Mesodermal cell (in vitro differentiated cells): ENCODE measurements around the gene CD180.
"Not testable (repeated sequence)": the region's sequence is repeated elsewhere in the genome, so short reads cannot be mapped to it uniquely, and the experiment has no call there.

Experiments
- H3K27ac ChIP-seq: 2 replicates; pipeline ENCODE4 v1.7.0; 2013; ENCODE audit warnings: mild to moderate bottlenecking, low read depth, low read length, moderate library complexity; ENCODE audit not compliant: severe bottlenecking
- H3K36me3 ChIP-seq: 2 replicates; pipeline ENCODE4 v1.7.1; 2013; ENCODE audit warnings: mild to moderate bottlenecking, low read length, moderate library complexity; ENCODE audit not compliant: control insufficient read depth, insufficient read depth
- H3K4me1 ChIP-seq: one replicate; pipeline ENCODE4 v1.7.1; 2013; ENCODE audit warnings: mild to moderate bottlenecking, low read length; ENCODE audit not compliant: insufficient read depth, control insufficient read depth, poor library complexity, severe bottlenecking
- H3K4me3 ChIP-seq: 2 replicates; pipeline ENCODE4 v1.7.0; 2013; ENCODE audit warnings: low read length, control low read depth, mild to moderate bottlenecking; ENCODE audit not compliant: insufficient read depth, poor library complexity, severe bottlenecking; ENCODE audit errors: extremely low read depth
- H3K9me3 ChIP-seq: 2 replicates; pipeline ENCODE4 v1.7.1; 2013; ENCODE audit warnings: mild to moderate bottlenecking, low read length, moderate library complexity; ENCODE audit not compliant: control insufficient read depth
- WGBS, 2 experiments: methylation state at CpG; one replicate each; pipeline ENCODE4 v1.1.5; 2013; ENCODE audit warnings: missing lambda C conversion rate in 2 of 2; ENCODE audit not compliant: insufficient coverage in 2 of 2; 5-methylcytosine and 5-hydroxymethylcytosine counted together

Gene CD180

DNA sequence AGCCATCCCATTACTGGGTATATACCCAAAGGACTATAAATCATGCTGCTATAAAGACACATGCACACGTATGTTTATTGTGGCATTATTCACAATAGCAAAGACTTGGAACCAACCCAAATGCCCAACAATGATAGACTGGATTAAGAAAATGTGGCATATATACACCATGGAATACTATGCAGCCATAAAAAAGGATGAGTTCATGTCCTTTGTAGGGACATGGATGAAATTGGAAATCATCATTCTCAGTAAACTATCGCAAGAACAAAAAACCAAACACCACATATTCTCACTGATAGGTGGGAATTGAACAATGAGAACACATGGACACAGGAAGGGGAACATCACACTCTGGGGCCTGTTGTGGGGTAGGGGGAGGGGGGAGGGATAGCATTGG lies 23.2 kb downstream of the CD180 start:
- H3K4me1 ChIP-seq, H3K27ac ChIP-seq, H3K4me3 ChIP-seq, H3K9me3 ChIP-seq, H3K36me3 ChIP-seq: not testable (repeated sequence)
- no CpG with 5 or more reads among the region's 2 CpGs for WGBS, 2 experiments

DNA sequence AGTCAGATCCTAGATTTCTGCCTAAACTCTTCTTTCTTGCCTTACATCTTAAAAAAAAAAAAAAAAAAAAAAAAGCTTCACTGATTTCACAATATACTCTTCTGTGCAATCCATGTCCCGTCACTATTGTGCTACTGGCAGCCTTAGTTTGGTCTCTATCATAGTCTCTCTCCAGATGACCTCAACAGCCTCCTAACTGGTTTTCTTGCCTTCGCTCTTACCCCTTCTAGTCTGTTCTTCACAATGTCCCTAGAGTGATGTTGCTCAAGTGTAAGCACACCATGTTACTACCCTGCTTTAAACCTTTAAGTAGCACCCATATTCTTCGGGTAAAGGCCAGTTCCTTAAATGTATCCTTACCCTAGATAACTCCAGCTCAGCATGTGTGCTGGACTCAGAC lies 25.8 kb downstream of the CD180 start:
- Histone ChIP-seq H3K4me3 (no peak overlapping the region), H3K9me3 (no peaks in the 10 kb centered on the region), H3K36me3 (peaks cover 17% of the 10 kb centered on the region), H3K4me1 (peaks cover 3% of the 10 kb centered on the region), H3K27ac (no peak overlapping the region)
- WGBS, 2 experiments, result 93 to 100% methylated on average over 1 to 3 of the region's 3 CpGs

DNA sequence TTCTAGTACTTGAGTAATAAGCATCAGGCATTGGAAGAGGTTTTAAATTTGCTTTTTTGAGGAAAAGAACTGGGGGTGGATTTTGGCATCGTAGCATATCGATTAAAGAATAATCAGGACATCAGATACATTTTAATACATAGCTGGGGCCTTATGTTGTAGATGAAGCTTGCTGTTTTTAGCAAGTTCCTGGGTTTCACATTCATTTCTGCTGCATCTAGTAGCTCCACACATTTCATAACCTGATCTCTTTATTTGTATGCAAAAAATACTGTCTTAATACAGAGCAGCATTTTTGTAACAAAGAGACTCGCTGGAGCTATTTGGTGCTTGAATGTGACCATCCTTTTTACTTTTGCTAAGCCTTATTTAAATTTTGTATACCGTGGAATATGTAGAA lies 28.5 kb downstream of the CD180 start:
- Histone ChIP-seq H3K4me1 (peaks cover 3% of the 10 kb centered on the region), H3K9me3 (no peaks in the 10 kb centered on the region), H3K4me3 (no peak overlapping the region), H3K36me3 (peaks cover 44% of the 10 kb centered on the region), H3K27ac (no peak overlapping the region)
- no CpG with 5 or more reads among the region's 4 CpGs for WGBS, 2 experiments

DNA sequence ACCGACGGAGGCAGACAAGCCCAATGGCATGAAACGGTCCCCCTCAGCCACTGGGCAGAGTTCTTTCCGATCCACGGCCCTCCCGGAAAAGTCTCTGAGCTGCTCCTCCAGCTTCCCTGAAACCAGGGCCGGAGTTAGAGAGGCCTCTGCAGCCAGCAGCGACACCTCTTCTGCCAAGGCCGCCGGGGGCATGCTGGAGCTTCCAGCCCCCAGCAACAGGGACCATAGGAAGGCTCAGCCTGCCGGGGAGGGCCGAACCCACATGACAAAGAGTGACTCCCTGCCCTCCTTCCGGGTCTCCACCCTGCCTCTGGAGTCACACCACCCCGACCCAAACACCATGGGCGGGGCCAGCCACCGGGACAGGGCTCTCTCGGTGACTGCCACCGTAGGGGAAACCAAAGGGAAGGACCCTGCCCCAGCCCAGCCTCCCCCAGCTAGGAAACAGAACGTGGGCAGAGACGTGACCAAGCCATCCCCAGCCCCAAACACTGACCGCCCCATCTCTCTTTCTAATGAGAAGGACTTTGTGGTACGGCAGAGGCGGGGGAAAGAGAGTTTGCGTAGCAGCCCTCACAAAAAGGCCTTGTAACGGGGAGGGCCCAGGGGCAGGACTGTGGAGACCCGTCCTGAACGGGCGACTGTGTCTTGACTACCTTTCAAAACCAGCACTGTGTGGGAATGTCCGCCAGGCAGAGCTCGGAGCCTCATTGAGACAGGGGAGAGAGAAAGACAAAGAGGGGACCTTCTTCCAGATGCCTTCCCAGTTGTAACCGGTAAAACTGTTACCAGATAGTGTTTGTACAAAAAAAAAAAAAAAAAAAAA lies 29.9 kb downstream of the CD180 start:
- Histone ChIP-seq H3K36me3 (peaks cover 56% of the 10 kb centered on the region), H3K4me3 (no peak overlapping the region), H3K4me1 (peaks cover 3% of the 10 kb centered on the region), H3K9me3 (no peaks in the 10 kb centered on the region), H3K27ac (no peak overlapping the region)
- 74 to 75% methylated on average over 13 to 23 of the region's 31 CpGs for WGBS, 2 experiments

DNA sequence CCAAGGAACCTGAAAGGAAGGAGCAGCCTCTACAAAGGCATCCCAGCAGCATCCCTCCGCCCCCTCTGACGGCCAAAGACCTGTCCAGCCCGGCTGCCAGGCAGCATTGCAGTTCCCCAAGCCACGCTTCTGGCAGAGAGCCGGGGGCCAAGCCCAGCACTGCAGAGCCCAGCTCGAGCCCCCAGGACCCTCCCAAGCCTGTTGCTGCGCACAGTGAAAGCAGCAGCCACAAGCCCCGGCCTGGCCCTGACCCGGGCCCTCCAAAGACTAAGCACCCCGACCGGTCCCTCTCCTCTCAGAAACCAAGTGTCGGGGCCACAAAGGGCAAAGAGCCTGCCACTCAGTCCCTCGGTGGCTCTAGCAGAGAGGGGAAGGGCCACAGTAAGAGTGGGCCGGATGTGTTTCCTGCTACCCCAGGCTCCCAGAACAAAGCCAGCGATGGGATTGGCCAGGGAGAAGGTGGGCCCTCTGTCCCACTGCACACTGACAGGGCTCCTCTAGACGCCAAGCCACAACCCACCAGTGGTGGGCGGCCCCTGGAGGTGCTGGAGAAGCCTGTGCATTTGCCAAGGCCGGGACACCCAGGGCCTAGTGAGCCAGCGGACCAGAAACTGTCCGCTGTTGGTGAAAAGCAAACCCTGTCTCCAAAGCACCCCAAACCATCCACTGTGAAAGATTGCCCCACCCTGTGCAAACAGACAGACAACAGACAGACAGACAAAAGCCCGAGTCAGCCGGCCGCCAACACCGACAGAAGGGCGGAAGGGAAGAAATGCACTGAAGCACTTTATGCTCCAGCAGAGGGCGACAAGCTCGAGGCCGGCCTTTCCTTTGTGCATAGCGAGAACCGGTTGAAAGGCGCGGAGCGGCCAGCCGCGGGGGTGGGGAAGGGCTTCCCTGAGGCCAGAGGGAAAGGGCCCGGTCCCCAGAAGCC lies 30.8 kb downstream of the CD180 start:
- 61 to 64% methylated on average over 30 to 34 of the region's 36 CpGs for WGBS, 2 experiments

DNA sequence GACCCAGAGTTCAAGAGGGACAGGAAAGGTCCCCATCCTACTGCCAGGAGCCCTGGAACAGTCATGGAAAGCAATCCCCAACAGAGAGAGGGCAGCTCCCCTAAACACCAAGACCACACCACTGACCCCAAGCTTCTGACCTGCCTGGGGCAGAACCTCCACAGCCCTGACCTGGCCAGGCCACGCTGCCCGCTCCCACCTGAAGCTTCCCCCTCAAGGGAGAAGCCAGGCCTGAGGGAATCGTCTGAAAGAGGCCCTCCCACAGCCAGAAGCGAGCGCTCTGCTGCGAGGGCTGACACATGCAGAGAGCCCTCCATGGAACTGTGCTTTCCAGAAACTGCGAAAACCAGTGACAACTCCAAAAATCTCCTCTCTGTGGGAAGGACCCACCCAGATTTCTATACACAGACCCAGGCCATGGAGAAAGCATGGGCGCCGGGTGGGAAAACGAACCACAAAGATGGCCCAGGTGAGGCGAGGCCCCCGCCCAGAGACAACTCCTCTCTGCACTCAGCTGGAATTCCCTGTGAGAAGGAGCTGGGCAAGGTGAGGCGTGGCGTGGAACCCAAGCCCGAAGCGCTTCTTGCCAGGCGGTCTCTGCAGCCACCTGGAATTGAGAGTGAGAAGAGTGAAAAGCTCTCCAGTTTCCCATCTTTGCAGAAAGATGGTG lies 31.6 kb downstream of the CD180 start:
- Histone ChIP-seq H3K4me3 (no peak overlapping the region), H3K4me1 (peaks cover 9% of the 10 kb centered on the region), H3K36me3 (peaks cover 59% of the 10 kb centered on the region), H3K27ac (no peak overlapping the region), H3K9me3 (no peaks in the 10 kb centered on the region)
- WGBS, 2 experiments, result 95 to 96% methylated on average over 10 to 11 of the region's 17 CpGs

More for the DNA sequence above, 30.8 kb downstream of the CD180 start:
- H3K27ac ChIP-seq, result peak overlapping the region; percentile 23
- H3K4me1 ChIP-seq, result peaks cover 7% of the 10 kb centered on the region
- no peaks in the 10 kb centered on the region for H3K9me3 ChIP-seq
- peaks cover 56% of the 10 kb centered on the region for H3K36me3 ChIP-seq
- no peak overlapping the region for H3K4me3 ChIP-seq

DNA sequence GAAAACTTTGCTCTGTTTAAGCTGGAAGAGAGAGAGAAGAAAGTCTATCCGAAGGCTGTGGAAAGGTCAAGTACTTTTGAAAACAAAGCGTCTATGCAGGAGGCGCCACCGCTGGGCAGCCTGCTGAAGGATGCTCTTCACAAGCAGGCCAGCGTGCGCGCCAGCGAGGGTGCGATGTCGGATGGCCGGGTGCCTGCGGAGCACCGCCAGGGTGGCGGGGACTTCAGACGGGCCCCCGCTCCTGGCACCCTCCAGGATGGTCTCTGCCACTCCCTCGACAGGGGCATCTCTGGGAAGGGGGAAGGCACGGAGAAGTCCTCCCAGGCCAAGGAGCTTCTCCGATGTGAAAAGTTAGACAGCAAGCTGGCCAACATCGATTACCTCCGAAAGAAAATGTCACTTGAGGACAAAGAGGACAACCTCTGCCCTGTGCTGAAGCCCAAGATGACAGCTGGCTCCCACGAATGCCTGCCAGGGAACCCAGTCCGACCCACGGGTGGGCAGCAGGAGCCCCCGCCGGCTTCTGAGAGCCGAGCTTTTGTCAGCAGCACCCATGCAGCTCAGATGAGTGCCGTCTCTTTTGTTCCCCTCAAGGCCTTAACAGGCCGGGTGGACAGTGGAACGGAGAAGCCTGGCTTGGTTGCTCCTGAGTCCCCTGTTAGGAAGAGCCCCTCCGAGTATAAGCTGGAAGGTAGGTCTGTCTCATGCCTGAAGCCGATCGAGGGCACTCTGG lies 32.6 kb downstream of the CD180 start:
- peaks cover 9% of the 10 kb centered on the region for H3K4me1 ChIP-seq
- H3K27ac ChIP-seq, result no peak overlapping the region
- peaks cover 57% of the 10 kb centered on the region for H3K36me3 ChIP-seq
- WGBS, 2 experiments, result 91 to 95% methylated on average over 31 to 33 of the region's 33 CpGs
- H3K4me3 ChIP-seq, result no peak overlapping the region
- no peaks in the 10 kb centered on the region for H3K9me3 ChIP-seq

DNA sequence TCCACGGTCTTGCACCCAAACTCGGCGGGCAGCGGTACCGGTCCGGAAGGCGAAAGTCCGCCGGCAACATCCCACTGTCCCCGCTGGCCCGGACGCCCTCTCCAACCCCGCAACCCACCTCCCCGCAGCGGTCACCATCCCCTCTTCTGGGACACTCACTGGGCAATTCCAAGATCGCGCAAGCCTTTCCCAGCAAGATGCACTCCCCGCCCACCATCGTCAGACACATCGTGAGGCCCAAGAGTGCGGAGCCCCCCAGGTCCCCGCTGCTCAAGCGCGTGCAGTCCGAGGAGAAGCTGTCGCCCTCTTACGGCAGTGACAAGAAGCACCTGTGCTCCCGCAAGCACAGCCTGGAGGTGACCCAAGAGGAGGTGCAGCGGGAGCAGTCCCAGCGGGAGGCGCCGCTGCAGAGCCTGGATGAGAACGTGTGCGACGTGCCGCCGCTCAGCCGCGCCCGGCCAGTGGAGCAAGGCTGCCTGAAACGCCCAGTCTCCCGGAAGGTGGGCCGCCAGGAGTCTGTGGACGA lies 33.3 kb downstream of the CD180 start:
- Histone ChIP-seq H3K9me3 (no peaks in the 10 kb centered on the region), H3K4me3 (no peak overlapping the region), H3K36me3 (peaks cover 57% of the 10 kb centered on the region), H3K4me1 (peaks cover 9% of the 10 kb centered on the region), H3K27ac (no peak overlapping the region)
- WGBS, 2 experiments, result 95 to 98% methylated on average over 21 to 44 of the region's 44 CpGs

DNA sequence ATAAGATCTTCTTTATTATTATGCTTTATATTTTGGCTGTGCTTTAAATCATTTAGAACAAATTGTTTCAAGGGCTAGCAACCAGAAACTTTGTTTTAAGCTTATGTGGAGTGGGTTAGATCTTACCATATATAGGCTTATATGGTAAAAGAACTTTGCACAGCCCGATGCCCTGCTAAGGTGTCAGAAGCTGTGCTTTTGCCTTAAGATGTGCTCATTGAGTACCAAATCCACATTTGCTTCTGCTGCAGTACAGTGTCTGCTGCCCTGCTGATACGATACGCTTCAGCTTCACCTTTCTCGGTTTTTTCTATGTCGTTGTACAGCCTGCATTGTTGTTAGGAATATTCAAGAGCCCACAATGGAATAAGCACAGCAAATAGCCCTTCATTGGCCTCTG lies 34.8 kb downstream of the CD180 start:
- H3K36me3 ChIP-seq, result peaks cover 51% of the 10 kb centered on the region
- WGBS, 2 experiments, result 97 to 100% methylated on average over 3 to 4 of the region's 5 CpGs
- peaks cover 9% of the 10 kb centered on the region for H3K4me1 ChIP-seq
- no peak overlapping the region for H3K27ac ChIP-seq
- H3K4me3 ChIP-seq, result no peak overlapping the region
- H3K9me3 ChIP-seq, result no peaks in the 10 kb centered on the region

DNA sequence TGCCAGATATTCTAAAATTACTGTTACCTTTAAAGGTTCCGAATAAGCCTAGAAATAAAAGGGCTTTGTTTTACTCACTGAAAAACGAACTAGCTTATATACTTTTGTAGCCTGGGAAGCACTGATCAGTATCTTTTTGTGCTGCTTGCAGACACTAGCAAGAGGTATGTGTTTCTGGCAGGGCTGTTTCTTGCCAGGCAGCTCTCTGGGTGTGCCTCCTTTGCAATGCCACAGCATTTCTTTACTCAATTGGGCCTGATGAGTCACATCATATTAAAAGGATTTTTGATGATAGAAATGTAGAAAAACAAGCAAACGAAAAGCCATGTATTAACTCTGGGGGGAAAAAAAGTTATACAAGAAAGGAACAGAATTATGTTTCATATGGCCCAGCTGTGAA lies 35.6 kb downstream of the CD180 start:
- Histone ChIP-seq H3K4me1 (peaks cover 8% of the 10 kb centered on the region), H3K27ac (peak overlapping the region; percentile 30), H3K9me3 (no peaks in the 10 kb centered on the region), H3K36me3 (peaks cover 48% of the 10 kb centered on the region), H3K4me3 (no peak overlapping the region)
- 52 to 77% methylated on average over 2 to 3 of the region's 3 CpGs for WGBS, 2 experiments
